ENCODE data around the gene NGLY1. TPM values are rescaled to one million over a fixed set of nuclear protein-coding genes. Genes with fewer than 3 reads are reported as not detected.
A peak's percentile ranks its signal among the peaks of the same experiment; 100 is the strongest.

NGLY1 gene
- total RNA-seq, 4 donors from 2014 or later: 21.2 to 25.7 (median 23.3) TPM

GRCh38 chr3:25782636-25782937 lies 656 bp downstream of the NGLY1 start:
- peaks cover 2 to 9% (median 6%) of the 10 kb centered on the region in 4 donors for H3K36me3 ChIP-seq
- no peak for DNase-seq (ENCODE audit: extremely low spot score)
- no peak for TF ChIP-seq EP300 (IDR thresholded peaks at IDR 0.05)
- H3K4me3 ChIP-seq: peak overlapping the region; percentile 92 to 97 (median 92)
- intact Hi-C loops (cut with DNase I): loop anchor here (2.0 to 5.0 kb wide), 2 partner anchors 118 to 135 kb away; partner anchors contain the start of gene TOP2B
- H3K27ac ChIP-seq (replicated peaks in 1 of 4): peak overlapping the region; percentile 92 to 95 (median 92)
- H3K9me3 ChIP-seq: no peaks in the 10 kb centered on the region
- peaks cover 16 to 25% (median 21%) of the 10 kb centered on the region in 4 donors for H3K4me1 ChIP-seq
- H3K27me3 ChIP-seq: no peaks in the 10 kb centered on the region
- WGBS: under 1% methylated on average over 14 of the region's 14 CpGs

- Histone ChIP-seq H3K9me3 (no peaks in the 10 kb centered on the region), H3K36me3 (peaks cover 6 to 15% (median 12%) of the 10 kb centered on the region in 4 donors), H3K4me3 (peak overlapping the region; percentile 92 to 97 (median 92)), H3K27me3 (no peaks in the 10 kb centered on the region), H3K27ac (replicated peaks in 1 of 4) (peak overlapping the region in 2 of 4 donors; percentile 92 to 93), H3K4me1 (peaks cover 16 to 25% (median 21%) of the 10 kb centered on the region in 4 donors)
- no peak for DNase-seq (ENCODE audit: extremely low spot score)
- WGBS: 64% methylated on average over 3 of the region's 3 CpGs
- TF ChIP-seq EP300 (IDR thresholded peaks at IDR 0.05): no peak
- no peak for TF ChIP-seq POLR2AphosphoS5 (IDR thresholded peaks at IDR 0.05)
- TF ChIP-seq, protein P1, sequence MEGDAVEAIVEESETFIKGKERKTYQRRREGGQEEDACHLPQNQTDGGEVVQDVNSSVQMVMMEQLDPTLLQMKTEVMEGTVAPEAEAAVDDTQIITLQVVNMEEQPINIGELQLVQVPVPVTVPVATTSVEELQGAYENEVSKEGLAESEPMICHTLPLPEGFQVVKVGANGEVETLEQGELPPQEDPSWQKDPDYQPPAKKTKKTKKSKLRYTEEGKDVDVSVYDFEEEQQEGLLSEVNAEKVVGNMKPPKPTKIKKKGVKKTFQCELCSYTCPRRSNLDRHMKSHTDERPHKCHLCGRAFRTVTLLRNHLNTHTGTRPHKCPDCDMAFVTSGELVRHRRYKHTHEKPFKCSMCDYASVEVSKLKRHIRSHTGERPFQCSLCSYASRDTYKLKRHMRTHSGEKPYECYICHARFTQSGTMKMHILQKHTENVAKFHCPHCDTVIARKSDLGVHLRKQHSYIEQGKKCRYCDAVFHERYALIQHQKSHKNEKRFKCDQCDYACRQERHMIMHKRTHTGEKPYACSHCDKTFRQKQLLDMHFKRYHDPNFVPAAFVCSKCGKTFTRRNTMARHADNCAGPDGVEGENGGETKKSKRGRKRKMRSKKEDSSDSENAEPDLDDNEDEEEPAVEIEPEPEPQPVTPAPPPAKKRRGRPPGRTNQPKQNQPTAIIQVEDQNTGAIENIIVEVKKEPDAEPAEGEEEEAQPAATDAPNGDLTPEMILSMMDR (IDR thresholded peaks at IDR 0.05): no peak
- TF ChIP-seq POLR2A (IDR thresholded peaks at IDR 0.05; ENCODE audit: low read depth): no peak
- intact Hi-C loops (cut with DNase I): loop anchor here (2.0 to 5.0 kb wide), 2 partner anchors 117 to 135 kb away; partner anchors contain the start of gene TOP2B
These were observed 1.3 kb downstream of the NGLY1 start for GRCh38 chr3:25781758-25782594.

- intact Hi-C loops (cut with DNase I): loop anchor here (5.0 kb wide), 1 partner anchor 134 kb away; no protein-coding TSS in a partner anchor
- WGBS: 92% methylated on average over 11 of the region's 11 CpGs
- Histone ChIP-seq H3K4me3 (no peak overlapping the region), H3K4me1 (peaks cover 16 to 25% (median 21%) of the 10 kb centered on the region in 4 donors), H3K9me3 (no peaks in the 10 kb centered on the region), H3K36me3 (peaks cover 6 to 22% (median 19%) of the 10 kb centered on the region in 4 donors), H3K27me3 (no peaks in the 10 kb centered on the region), H3K27ac (replicated peaks in 1 of 4) (no peak overlapping the region)
- DNase-seq (ENCODE audit: extremely low spot score): no peak
- TF ChIP-seq, protein P1 (IDR thresholded peaks at IDR 0.05): no peak
- TF ChIP-seq EP300 (IDR thresholded peaks at IDR 0.05) (no peak), POLR2AphosphoS5 (IDR thresholded peaks at IDR 0.05) (no peak), POLR2A (IDR thresholded peaks at IDR 0.05; ENCODE audit: low read depth) (no peak)
These were observed 2.0 kb downstream of the NGLY1 start for GRCh38 chr3:25781145-25781757.

DNA sequence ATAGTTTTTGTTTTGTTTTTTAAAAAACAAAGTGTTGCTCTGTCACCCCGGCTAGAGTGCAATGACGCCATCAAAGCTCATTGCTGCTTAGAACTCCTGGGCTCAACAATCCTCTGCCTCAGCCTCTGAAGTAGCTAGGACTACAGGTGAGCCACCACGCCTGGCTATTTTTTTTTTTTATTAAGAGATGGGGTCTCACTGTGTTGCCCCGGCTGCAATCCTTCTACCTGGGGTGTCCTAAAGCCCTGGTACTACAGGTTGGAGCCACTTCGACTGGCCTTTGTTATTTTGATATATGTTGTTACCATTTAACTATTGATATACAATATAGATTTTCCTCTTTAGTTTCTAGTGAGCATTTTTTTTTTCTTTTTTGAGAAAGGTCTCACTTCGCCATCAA lies 2.6 kb downstream of the NGLY1 start:
- intact Hi-C loops (cut with DNase I): loop anchor here (5.0 kb wide), 1 partner anchor 133 kb away; no protein-coding TSS in a partner anchor
- 92% methylated on average over 6 of the region's 6 CpGs for WGBS
- no peak for TF ChIP-seq POLR2A (IDR thresholded peaks at IDR 0.05; ENCODE audit: low read depth)
- H3K9me3 ChIP-seq: no peaks in the 10 kb centered on the region
- DNase-seq (ENCODE audit: extremely low spot score): no peak
- H3K27ac ChIP-seq (replicated peaks in 1 of 4): no peak overlapping the region
- H3K4me1 ChIP-seq: peaks cover 16 to 25% (median 21%) of the 10 kb centered on the region in 4 donors
- H3K4me3 ChIP-seq: no peak overlapping the region
- H3K27me3 ChIP-seq: no peaks in the 10 kb centered on the region
- peaks cover 6 to 27% (median 24%) of the 10 kb centered on the region in 4 donors for H3K36me3 ChIP-seq

DNA sequence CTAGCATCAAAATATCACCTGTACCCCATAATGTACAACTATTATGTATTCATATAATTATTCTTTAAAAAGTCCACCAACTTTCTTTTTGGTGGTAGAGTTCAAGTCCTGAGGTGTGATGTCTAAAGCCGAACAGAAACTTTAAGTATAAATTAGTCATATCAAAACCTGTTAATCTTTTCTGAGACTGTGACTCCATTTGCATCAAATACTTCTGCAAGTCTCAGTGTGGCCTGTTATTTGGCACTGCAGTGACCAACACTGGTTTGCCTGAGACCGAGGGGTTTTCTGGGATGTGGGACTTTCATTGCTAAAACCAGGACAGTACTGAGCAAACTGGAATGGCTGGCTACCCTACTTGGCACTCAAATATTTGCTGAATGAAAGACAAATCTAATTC lies 7.3 kb downstream of the NGLY1 start:
- Histone ChIP-seq H3K27ac (replicated peaks in 1 of 4) (no peak overlapping the region), H3K4me1 (peaks cover 0 to 4% (median under 1%) of the 10 kb centered on the region in 4 donors), H3K4me3 (no peak overlapping the region), H3K27me3 (no peaks in the 10 kb centered on the region), H3K9me3 (no peaks in the 10 kb centered on the region), H3K36me3 (peaks cover 6 to 50% (median 47%) of the 10 kb centered on the region in 4 donors)
- TF ChIP-seq POLR2AphosphoS5 (IDR thresholded peaks at IDR 0.05): no peak
- TF ChIP-seq, protein P1 (IDR thresholded peaks at IDR 0.05): no peak
- no peak for TF ChIP-seq POLR2A (IDR thresholded peaks at IDR 0.05; ENCODE audit: low read depth)
- TF ChIP-seq EP300 (IDR thresholded peaks at IDR 0.05): no peak
- DNase-seq (ENCODE audit: extremely low spot score): no peak
- 97% methylated on average over 2 of the region's 2 CpGs for WGBS
- intact Hi-C loops (cut with DNase I): no loop called here
